ENCODE data around the gene CUEDC2.
A peak's percentile ranks its signal among the peaks of the same experiment; 100 is the strongest.

The CUEDC2 gene

GRCh38 chr10:102465466-102465865 is 33.1 kb upstream of the CUEDC2 start:
- H3K4me3 ChIP-seq (ENCODE audit: low read depth, low read length), result no peak overlapping the region
- ChIA-PET CTCF (interaction anchor here (1.1 to 15.5 kb wide), 3 partner anchors 13 to 42 kb away, joined by 3 to 101 read pairs (median 7); no protein-coding TSS in a partner anchor), POLR2A (interaction anchor here (0.7 kb wide), 1 partner anchor 8 kb away, joined by 3 read pairs; no protein-coding TSS in a partner anchor)
- TF ChIP-seq CTCF (IDR thresholded peaks at IDR 0.05; ENCODE audit: insufficient read depth, low read length, missing control alignments), result no peak
- DNase-seq (ENCODE audit: low read depth, low spot score), result no peak

GRCh38 chr10:102463983-102464382 is 31.6 kb upstream of the CUEDC2 start:
- no peak for TF ChIP-seq CTCF (IDR thresholded peaks at IDR 0.05; ENCODE audit: insufficient read depth, low read length, missing control alignments)
- POLR2A ChIA-PET, result no interaction called here
- H3K4me3 ChIP-seq (ENCODE audit: low read depth, low read length), result no peak overlapping the region
- no peak for DNase-seq (ENCODE audit: low read depth, low spot score)
- CTCF ChIA-PET, result interaction anchor here (1.1 to 15.5 kb wide), 3 partner anchors 15 to 295 kb away, joined by 3 to 101 read pairs (median 5); no protein-coding TSS in a partner anchor

- no peak for DNase-seq (ENCODE audit: low read depth, low spot score)
- TF ChIP-seq CTCF (IDR thresholded peaks at IDR 0.05; ENCODE audit: insufficient read depth, low read length, missing control alignments), result no peak
- ChIA-PET POLR2A (interaction anchor here (0.5 to 0.8 kb wide), 3 partner anchors 10 to 35 kb away, joined by 3 read pairs; no protein-coding TSS in a partner anchor), CTCF (interaction anchor here (0.9 to 15.5 kb wide), 10 partner anchors 11 to 232 kb away, joined by 3 to 101 read pairs (median 4); partner anchors contain the start of genes C10orf95 and SUFU)
- H3K4me3 ChIP-seq (ENCODE audit: low read depth, low read length), result no peak overlapping the region
Observed at GRCh38 chr10:102462512-102463054, 30.2 kb upstream of the CUEDC2 start.

- ChIA-PET CTCF (interaction anchor here (1.0 to 15.5 kb wide), 9 partner anchors 9 to 234 kb away, joined by 3 to 101 read pairs (median 4); partner anchors contain the start of genes C10orf95 and SUFU), POLR2A (no interaction called here)
- H3K4me3 ChIP-seq (ENCODE audit: low read depth, low read length), result peak overlapping the region; percentile 62
- peak; percentile 4 for DNase-seq (ENCODE audit: low read depth, low spot score)
- TF ChIP-seq CTCF (IDR thresholded peaks at IDR 0.05; ENCODE audit: insufficient read depth, low read length, missing control alignments), result no peak
Observed at GRCh38 chr10:102461187-102462054, 29.0 kb upstream of the CUEDC2 start.

GRCh38 chr10:102460836-102461186 is 28.4 kb upstream of the CUEDC2 start:
- ChIA-PET POLR2A (no interaction called here), CTCF (interaction anchor here (1.2 to 15.5 kb wide), 5 partner anchors 11 to 123 kb away, joined by 3 to 101 read pairs (median 3); no protein-coding TSS in a partner anchor)
- TF ChIP-seq CTCF (IDR thresholded peaks at IDR 0.05; ENCODE audit: insufficient read depth, low read length, missing control alignments), result no peak
- no peak for DNase-seq (ENCODE audit: low read depth, low spot score)
- peak overlapping the region; percentile 62 for H3K4me3 ChIP-seq (ENCODE audit: low read depth, low read length)

- no peak for DNase-seq (ENCODE audit: low read depth, low spot score)
- H3K4me3 ChIP-seq (ENCODE audit: low read depth, low read length), result no peak overlapping the region
- ChIA-PET POLR2A (no interaction called here), CTCF (interaction anchor here (15.5 kb wide), 1 partner anchor 20 kb away, joined by 101 read pairs; no protein-coding TSS in a partner anchor)
- TF ChIP-seq CTCF (IDR thresholded peaks at IDR 0.05; ENCODE audit: insufficient read depth, low read length, missing control alignments), result no peak
Observed at GRCh38 chr10:102458656-102459055, 26.3 kb upstream of the CUEDC2 start.
